Measurements from ENCODE around the gene SIRT2.
"Not testable (repeated sequence)": the region's sequence is repeated elsewhere in the genome, so short reads cannot be mapped to it uniquely, and the experiment has no call there.

The SIRT2 gene

GRCh38 chr19:38942471-38943181 is 43.2 kb upstream of the SIRT2 start:
- DNase-seq = no peak
- Histone ChIP-seq H3K27ac (no peak overlapping the region), H3K36me3 (peaks cover 10 to 29% (median 25%) of the 10 kb centered on the region in 3 donors), H3K4me3 (no peak overlapping the region), H3K27me3 (no peaks in the 10 kb centered on the region), H3K9me3 (no peaks in the 10 kb centered on the region), H3K4me1 (no peaks in the 10 kb centered on the region)
- intact Hi-C loops (cut with DNase I; ENCODE audit: low total_unique reads) = no loop called here
- TF ChIP-seq CTCF (IDR thresholded peaks at IDR 0.05) = no peak

GRCh38 chr19:38941979-38942378 is 42.6 kb upstream of the SIRT2 start:
- H3K4me3 ChIP-seq = no peak overlapping the region
- no peaks in the 10 kb centered on the region for H3K4me1 ChIP-seq
- H3K27ac ChIP-seq = no peak overlapping the region
- no peaks in the 10 kb centered on the region for H3K27me3 ChIP-seq
- TF ChIP-seq CTCF (IDR thresholded peaks at IDR 0.05) = no peak
- DNase-seq = no peak
- H3K36me3 ChIP-seq = peaks cover 10 to 26% (median 24%) of the 10 kb centered on the region in 3 donors
- intact Hi-C loops (cut with DNase I; ENCODE audit: low total_unique reads) = no loop called here
- H3K9me3 ChIP-seq = no peaks in the 10 kb centered on the region

- intact Hi-C loops (cut with DNase I; ENCODE audit: low total_unique reads); H3K4me1 ChIP-seq; H3K27me3 ChIP-seq; DNase-seq; H3K4me3 ChIP-seq; H3K27ac ChIP-seq; H3K9me3 ChIP-seq: not testable (repeated sequence)
- H3K36me3 ChIP-seq = peaks cover 7 to 21% (median 18%) of the 10 kb centered on the region in 3 donors
Measured at GRCh38 chr19:38941466-38941865, 42.0 kb upstream of the SIRT2 start.

DNA sequence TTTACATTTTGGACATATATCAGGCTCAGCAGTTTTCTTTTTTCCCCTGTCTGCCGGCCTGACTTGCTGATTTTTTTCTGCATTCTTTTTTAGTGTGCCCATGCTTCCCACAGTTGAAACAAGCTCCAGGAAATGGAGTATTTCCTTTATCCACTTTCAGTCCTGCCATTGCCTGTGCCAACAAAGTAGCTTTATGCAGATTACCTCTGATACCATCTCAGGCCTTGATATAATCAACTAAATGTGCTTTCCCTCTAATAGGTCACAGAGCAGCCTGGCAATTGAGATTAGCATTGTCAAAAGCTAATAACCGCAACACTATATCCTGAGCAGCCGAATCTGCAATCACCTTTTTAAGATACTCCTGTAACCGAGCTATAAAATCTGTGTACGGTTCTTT is 40.5 kb upstream of the SIRT2 start:
- no peak overlapping the region for H3K4me3 ChIP-seq
- H3K27me3 ChIP-seq = no peaks in the 10 kb centered on the region
- DNase-seq = no peak
- no peaks in the 10 kb centered on the region for H3K9me3 ChIP-seq
- intact Hi-C loops (cut with DNase I; ENCODE audit: low total_unique reads) = no loop called here
- H3K4me1 ChIP-seq = no peaks in the 10 kb centered on the region
- no peak overlapping the region for H3K27ac ChIP-seq
- TF ChIP-seq CTCF (IDR thresholded peaks at IDR 0.05) = no peak
- H3K36me3 ChIP-seq = peaks cover 0 to 12% (median 8%) of the 10 kb centered on the region in 3 donors

DNA sequence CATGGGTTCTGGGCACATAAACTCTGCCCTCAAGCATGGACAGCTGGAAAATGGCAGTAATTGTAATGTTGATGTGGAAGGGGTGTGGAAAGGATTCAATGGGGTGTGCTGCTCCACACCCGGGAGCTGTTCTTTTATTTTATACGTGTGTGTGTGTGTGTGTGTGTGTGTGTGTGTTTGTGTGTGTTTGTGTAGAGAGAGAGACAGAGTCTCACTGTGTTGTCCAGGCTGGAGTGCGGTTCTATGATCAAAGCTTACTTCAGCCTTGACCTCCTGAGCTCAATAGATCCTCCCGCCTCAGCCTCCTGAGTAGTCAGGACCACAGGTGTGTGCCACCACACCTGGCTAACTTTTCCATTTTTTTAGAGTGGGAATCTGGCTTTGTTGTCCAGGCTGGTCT is 34.1 kb upstream of the SIRT2 start:
- Histone ChIP-seq H3K4me3 (no peak overlapping the region), H3K4me1 (peaks cover 0 to 21% (median 19%) of the 10 kb centered on the region in 4 donors), H3K27me3 (no peaks in the 10 kb centered on the region), H3K27ac (no peak overlapping the region), H3K36me3 (peaks cover 4 to 28% (median 12%) of the 10 kb centered on the region in 3 donors), H3K9me3 (no peaks in the 10 kb centered on the region)
- intact Hi-C loops (cut with DNase I; ENCODE audit: low total_unique reads) = no loop called here
- no peak for DNase-seq
- TF ChIP-seq CTCF (IDR thresholded peaks at IDR 0.05) = no peak

DNA sequence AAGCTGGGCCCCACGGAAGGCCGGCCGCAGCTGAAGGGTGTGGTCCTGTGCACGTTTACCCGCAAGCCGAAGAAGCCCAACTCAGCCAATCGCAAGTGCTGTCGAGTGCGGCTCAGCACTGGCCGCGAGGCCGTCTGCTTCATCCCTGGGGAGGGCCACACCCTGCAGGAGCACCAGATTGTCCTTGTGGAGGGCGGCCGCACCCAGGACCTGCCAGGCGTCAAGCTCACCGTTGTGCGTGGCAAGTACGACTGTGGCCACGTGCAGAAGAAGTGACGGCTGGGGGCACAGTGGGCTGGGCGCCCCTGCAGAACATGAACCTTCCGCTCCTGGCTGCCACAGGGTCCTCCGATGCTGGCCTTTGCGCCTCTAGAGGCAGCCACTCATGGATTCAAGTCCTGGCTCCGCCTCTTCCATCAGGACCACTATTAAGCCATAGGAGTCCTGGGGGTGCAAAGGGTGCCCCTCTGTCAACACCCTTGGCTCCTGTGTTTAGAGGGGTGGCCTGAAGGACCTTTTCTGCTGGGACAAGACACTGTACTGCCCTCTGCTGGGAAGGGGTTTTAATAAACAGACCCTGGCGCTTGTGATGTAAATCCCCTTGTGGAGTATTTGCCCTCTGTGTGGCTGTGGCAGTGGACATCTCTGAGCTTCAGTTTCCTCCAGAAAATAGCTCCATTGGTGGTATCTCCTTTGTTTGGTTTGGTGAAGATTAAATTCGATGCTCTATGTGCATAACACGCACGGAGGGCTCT is 33.2 kb upstream of the SIRT2 start:
- H3K4me1 ChIP-seq = peaks cover 0 to 21% (median 19%) of the 10 kb centered on the region in 4 donors
- no peak for TF ChIP-seq CTCF (IDR thresholded peaks at IDR 0.05)
- no peak overlapping the region for H3K27ac ChIP-seq
- no peak for DNase-seq
- intact Hi-C loops (cut with DNase I; ENCODE audit: low total_unique reads) = no loop called here
- H3K36me3 ChIP-seq = peaks cover 4 to 28% (median 12%) of the 10 kb centered on the region in 3 donors
- no peaks in the 10 kb centered on the region for H3K27me3 ChIP-seq
- H3K9me3 ChIP-seq = no peaks in the 10 kb centered on the region
- no peak overlapping the region for H3K4me3 ChIP-seq

All from tibial artery (tissue), 4 donors.